H4 (cell line): ENCODE results near the gene AUP1. TPM values are rescaled to one million over a fixed set of nuclear protein-coding genes. Genes with fewer than 3 reads are reported as not detected.
"Not testable (repeated sequence)": the region's sequence is repeated elsewhere in the genome, so short reads cannot be mapped to it uniquely, and the experiment has no call there.

Experiments
- DNase-seq: peaks from one replicate; pipeline ENCODE4 v3.0.0-alpha.2; 2015; ENCODE audit warnings: low spot score
- total RNA-seq: library from RNA; depleted of rRNA; stranded (reverse); fragments of >200 nt; shearing (Covaris generic); gene quantifications from 2 replicates; pipeline ENCODE4 v1.2.3, GENCODE V29; 2014; rRNA removed

The AUP1 gene, protein sequence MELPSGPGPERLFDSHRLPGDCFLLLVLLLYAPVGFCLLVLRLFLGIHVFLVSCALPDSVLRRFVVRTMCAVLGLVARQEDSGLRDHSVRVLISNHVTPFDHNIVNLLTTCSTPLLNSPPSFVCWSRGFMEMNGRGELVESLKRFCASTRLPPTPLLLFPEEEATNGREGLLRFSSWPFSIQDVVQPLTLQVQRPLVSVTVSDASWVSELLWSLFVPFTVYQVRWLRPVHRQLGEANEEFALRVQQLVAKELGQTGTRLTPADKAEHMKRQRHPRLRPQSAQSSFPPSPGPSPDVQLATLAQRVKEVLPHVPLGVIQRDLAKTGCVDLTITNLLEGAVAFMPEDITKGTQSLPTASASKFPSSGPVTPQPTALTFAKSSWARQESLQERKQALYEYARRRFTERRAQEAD
- 95.4 and 102 TPM in 2 replicates for total RNA-seq

GRCh38 chr2:74529357-74530238 is at the start of gene AUP1, which contains the start of gene HTRA2:
AUP1 (minus strand) TSS chr2:74529706; CDS start chr2:74529629, 77 bp downstream.
HTRA2 (plus strand) TSS chr2:74529933; CDS start chr2:74530007, 74 bp downstream.
- peak; percentile 98 for DNase-seq

- DNase-seq: no peak
These were observed 48.9 kb upstream of the AUP1 start for GRCh38 chr2:74578408-74578807.

- no peak for DNase-seq
These were observed 47.9 kb upstream of the AUP1 start for GRCh38 chr2:74577448-74577847.

DNA sequence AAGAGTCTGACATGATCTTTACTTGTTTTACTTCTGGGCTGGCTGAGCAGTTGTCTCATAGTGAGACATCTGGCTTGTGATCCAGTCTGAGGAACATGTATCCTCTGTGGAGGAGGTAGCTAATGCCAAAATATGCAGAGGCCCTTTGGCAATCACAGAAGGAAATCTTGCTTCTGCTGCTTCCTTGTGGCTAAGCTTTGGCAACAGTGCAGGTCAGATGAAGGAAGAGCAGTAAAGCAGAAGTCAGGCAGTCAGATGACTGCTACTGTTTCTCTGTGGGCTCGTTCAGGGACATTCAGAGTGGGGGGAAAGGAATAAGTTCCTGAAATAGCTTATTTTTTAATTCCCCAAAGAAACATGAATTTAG is 47.3 kb upstream of the AUP1 start:
- no peak for DNase-seq

DNA sequence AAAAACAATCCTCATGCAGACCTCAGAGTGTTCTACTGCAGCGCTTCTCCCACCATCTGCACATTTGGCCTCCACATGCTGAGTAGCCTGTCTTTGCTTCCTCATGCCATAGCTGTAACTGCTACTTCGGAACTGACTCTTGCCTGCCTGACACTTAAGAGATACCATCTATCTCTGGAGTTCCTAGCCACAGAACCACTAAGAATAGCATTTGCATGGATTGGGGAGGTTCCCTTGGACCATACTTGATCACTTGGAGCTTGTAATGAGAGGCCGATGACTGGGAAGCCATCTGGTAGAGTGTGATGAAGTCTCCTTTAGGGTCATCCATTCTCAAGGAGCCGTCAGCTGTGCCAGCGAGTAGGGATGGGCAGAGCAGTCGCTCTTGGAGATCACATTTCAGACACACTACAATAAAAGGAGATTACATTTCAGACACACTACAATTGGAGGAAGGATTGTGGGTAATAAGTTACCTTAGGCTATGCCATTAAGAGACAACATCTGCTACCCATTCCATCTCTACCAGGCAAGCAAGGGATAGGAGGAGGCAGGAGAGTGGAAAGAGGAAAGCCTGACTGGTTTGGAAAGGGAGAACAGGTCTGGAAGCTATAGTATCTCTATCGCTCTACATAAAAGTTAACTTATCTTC is 46.8 kb upstream of the AUP1 start:
- DNase-seq: no peak

DNA sequence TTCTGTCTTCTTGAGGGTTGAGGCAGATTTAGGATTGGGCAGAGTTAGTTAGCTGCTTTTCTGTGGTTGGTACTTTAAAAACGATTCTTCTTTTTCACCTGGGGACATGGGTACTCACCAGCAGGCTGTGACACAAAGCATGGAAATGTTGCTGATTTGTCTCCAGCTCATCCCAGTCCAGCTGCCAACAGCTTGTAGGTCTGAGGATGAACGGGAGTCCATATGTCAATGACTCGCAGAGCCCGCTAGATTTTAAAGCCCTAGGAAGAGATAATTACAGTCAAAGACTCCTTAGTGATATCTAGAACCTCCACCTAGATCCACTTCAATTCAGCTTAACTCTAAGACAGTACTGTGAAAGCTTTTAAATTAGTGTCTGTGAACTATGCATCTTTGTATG is 45.8 kb upstream of the AUP1 start:
- DNase-seq: no peak

DNA sequence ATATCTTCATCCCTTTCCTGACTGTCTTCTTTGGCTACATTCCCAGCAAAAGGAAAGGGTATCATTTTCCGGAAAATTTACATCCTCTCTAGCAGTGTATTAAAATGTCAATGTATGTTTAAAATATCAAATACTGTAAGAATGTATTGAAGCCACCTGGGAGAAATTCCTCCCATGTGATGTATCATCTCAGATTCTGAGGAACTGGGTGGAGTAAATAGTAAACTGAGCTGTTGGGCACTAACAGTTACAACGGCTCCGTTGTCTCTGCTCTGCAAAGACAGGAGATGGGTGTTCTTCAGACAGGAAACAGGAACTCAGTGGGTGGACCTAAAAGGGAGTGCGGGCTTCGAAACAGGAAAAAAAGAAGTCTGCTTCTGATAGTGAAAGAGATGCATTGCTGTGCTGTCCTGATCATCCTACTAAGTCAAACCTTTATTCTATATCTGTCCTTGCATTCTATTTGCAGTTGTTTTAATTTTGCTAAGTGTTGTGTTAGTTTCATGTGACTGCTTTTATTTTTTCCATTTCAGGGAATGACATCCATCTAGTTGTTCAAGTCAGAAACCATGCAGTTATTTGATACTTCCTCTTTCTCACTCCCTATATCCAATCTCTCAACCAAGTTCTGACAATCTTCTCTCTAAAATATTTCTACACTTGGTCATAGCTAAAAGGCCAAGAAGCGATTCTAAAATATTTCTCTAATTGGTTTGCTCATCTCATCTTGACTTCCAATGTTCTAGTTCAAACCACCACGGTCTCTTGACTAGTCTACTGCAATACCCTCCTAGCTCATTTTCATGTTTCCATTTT is 44.4 kb upstream of the AUP1 start:
- DNase-seq: no peak

- no peak for DNase-seq
These were observed 42.8 kb upstream of the AUP1 start for GRCh38 chr2:74572178-74572925.

DNA sequence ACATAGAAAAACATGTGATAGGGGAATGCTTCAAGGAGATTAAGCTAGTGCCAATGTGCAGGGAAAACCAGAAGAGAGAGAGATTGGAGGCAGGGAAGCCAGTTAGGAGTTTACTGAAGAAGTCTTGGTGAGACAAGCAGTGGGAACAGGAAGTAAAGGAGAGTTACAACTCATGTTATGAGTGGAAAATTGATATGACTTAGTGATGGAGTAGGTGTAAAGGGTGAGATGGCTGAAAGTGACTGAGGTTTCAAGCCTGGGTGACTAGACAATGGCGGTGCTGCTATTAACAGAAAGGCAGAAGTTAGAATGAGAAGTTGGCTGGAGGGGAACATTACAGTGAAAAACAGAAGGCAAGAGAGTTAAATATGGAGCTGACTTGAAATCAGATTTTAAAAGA is 41.6 kb upstream of the AUP1 start:
- no peak for DNase-seq

GRCh38 chr2:74569686-74570085 is 40.2 kb upstream of the AUP1 start:
- no peak for DNase-seq

DNA sequence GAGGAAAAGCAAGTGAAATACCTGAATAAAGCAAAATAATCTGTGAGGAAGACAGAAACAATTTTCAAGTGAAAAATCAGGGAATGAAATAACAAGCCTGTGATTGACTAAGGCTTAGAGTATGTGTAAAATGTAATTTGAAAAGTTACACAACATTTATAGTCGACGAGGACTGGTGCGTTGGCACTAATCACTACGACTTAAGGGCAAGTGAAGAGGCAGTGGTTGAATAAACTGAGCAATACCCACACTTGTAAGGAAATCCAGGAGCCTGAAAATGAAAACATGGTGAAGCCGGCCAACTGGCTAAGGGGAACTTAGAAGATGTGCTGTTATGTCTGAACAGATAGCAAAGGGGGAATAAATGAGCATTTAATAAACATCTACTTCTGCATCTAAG is 38.4 kb upstream of the AUP1 start:
- DNase-seq: peak; percentile 44

DNA sequence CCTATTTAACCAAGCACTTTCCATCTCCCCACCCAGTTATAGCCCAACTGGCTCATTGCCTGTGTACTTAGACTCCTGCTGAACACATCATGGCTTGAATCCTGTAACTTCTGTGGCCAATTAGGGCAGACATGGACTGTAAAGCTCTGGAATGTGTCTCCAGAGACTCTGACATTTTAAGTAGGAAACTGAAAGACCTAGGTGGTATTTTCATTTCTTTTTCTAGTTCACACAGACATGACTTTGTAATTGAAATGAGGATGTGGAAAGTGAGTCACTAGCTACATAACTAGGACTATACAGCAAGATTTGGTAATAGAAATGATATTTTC is 37.2 kb upstream of the AUP1 start:
- peak; percentile 36 for DNase-seq

GRCh38 chr2:74566076-74566753 is 36.7 kb upstream of the AUP1 start:
- DNase-seq: no peak

GRCh38 chr2:74564222-74564621 is 34.7 kb upstream of the AUP1 start:
- DNase-seq: no peak

DNA sequence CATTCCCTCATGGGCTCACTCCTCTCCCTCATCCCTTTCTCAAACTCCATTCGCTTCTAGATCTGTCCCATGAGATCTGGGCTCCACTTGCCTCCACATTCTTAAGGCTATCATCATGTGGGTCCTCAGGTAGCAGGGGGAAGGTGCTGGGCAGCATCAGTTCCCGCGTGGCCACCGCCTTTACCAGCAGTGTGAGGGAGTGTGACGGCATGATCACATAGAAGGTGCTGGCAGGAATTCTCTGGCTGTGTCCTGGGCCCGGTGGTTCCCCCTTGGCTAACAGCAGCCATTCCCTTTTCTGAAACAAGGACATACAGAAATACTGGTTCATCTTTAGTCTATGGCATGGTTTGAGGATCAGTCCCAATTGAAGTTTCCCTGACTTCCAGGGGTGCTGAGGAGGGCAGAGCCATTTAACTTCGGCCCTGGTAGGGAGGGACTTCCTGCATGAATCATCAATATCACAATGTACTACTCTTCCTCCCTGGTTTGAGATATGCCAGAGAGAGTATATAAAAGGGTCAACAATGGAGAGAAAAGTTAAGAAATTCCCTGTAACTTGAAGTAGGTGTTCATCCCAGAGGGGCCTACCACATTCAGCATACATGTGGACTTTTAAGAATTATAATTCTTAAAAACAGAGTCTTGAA is 32.7 kb upstream of the AUP1 start:
- no peak for DNase-seq

DNA sequence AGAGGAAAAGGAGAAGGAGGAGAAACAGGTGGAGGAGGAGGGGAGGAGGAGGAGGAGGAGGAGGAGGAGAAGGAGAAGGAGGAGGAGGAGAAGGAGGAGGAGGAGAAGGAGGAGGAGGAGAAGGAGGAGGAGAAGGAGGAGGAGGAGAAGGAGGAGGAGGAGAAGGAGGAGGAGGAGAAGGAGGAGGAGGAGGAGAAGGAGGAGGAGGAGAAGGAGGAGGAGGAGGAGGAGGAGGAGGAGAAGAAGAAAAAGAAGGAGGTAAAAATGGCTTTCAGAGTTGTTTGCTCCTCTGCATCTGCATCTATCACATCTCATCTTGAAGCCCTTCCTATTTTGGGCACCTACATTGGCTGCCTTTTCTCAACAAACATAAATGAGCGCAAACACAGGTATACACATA is 31.5 kb upstream of the AUP1 start:
- not testable (repeated sequence) for DNase-seq

GRCh38 chr2:74560591-74560990 is 31.1 kb upstream of the AUP1 start:
- DNase-seq: peak; percentile 32

DNA sequence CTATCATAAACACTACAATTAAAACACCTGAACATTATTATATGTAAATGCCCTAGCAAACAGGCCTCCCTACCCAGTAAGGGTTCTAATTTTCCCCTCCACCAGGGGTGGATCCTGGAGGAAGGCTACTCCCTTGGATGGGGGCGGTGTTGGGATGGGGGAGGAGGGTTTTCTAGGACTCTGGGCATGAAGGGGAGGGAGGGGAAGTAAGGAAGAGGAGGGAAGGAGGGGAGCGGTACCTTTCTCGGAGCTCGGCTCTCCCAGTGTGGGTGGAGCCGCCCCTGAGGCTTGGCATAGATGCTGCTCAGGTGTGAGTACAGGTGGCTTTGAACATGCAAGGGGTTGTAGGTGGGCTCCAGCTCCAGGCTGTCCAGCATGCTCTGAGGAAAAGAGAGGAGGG is 30.4 kb upstream of the AUP1 start:
- DNase-seq: no peak
